ENCODE measurements around the gene MINDY1.

DNA sequence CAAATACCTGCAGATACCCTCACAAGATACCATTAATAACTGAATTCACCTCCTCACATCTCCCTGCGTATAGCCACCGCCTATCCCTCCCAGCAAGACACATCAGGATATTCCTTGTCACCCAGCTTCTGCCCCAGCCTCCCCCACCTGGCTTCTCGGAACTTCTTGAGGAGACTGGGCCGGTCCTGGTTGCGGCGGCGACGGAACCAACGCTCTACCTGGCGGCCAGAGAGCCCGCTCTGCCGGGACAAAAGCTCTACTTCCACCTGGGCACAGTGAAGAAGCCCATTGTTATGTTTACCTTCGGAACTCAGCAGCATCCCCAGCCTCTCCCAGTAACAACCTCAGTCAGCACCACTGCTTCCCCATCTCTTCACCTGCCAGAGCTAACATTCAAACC is 38.8 kb downstream of the MINDY1 start:
- TF ChIP-seq, protein P1, sequence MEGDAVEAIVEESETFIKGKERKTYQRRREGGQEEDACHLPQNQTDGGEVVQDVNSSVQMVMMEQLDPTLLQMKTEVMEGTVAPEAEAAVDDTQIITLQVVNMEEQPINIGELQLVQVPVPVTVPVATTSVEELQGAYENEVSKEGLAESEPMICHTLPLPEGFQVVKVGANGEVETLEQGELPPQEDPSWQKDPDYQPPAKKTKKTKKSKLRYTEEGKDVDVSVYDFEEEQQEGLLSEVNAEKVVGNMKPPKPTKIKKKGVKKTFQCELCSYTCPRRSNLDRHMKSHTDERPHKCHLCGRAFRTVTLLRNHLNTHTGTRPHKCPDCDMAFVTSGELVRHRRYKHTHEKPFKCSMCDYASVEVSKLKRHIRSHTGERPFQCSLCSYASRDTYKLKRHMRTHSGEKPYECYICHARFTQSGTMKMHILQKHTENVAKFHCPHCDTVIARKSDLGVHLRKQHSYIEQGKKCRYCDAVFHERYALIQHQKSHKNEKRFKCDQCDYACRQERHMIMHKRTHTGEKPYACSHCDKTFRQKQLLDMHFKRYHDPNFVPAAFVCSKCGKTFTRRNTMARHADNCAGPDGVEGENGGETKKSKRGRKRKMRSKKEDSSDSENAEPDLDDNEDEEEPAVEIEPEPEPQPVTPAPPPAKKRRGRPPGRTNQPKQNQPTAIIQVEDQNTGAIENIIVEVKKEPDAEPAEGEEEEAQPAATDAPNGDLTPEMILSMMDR (IDR thresholded peaks at IDR 0.05) = no peak
- no peak for TF ChIP-seq POLR2A (IDR thresholded peaks at IDR 0.05)

Measured in thyroid gland (tissue), 4 donors.